ENCODE measurements around the gene AGL.

GRCh38 chr1:99860703-99861102 lies 10.5 kb downstream of the AGL start:
- TF ChIP-seq CTCF (IDR thresholded peaks at IDR 0.05) (no peak), EZH2 (IDR thresholded peaks at IDR 0.05) (no peak), EZH2phosphoT487 (IDR thresholded peaks at IDR 0.05) (no peak)

Data from neural progenitor cell (in vitro differentiated cells).